Calu3 (cell line): ENCODE data around the gene PLG. TPM values are rescaled to one million over a fixed set of nuclear protein-coding genes. Genes with fewer than 3 reads are reported as not detected.
A peak's percentile ranks its signal among the peaks of the same experiment; 100 is the strongest.
"Not testable (repeated sequence)": the region's sequence is repeated elsewhere in the genome, so short reads cannot be mapped to it uniquely, and the experiment has no call there.

ENCODE experiments used
- BruUV-seq: library from RNA; stranded (reverse); fragments of 400-500 nt; replicated peaks from 2 replicates; lab custom pipeline; 2021; lab: Mats Ljungman, UMichigan
- CTCF ChIA-PET: fragments of 300-600 bp; sonication (Branson Sonifier 250); formaldehyde crosslinking; loops from one replicate; lab custom pipeline; 2022; ENCODE audit warnings: antibody characterized with exemption; lab: Charles Lee
- DNase-seq: peaks from one replicate; pipeline ENCODE4 v3.0.0; 2022
- H3K27ac Mint-ChIP-seq: one replicate; pipeline ENCODE4 v1.8.0; 2022; ENCODE audit warnings: mixed read lengths; ENCODE audit not compliant: unreplicated experiment
- H3K27me3 Mint-ChIP-seq: one replicate; pipeline ENCODE4 v1.8.0; 2022; ENCODE audit warnings: mixed read lengths; ENCODE audit not compliant: unreplicated experiment
- H3K36me3 Mint-ChIP-seq: one replicate; pipeline ENCODE4 v1.8.0; 2022; ENCODE audit warnings: mild to moderate bottlenecking, moderate library complexity, mixed read lengths; ENCODE audit not compliant: insufficient read depth, unreplicated experiment
- H3K4me1 Mint-ChIP-seq: one replicate; pipeline ENCODE4 v1.8.0; 2022; ENCODE audit warnings: mild to moderate bottlenecking, low read depth, mixed read lengths; ENCODE audit not compliant: unreplicated experiment
- H3K4me3 Mint-ChIP-seq: one replicate; pipeline ENCODE4 v1.8.0; 2022; ENCODE audit warnings: mild to moderate bottlenecking, low read depth, moderate library complexity, mixed read lengths; ENCODE audit not compliant: unreplicated experiment
- H3K9me3 Mint-ChIP-seq: one replicate; pipeline ENCODE4 v1.8.0; 2022; ENCODE audit warnings: low read depth, mixed read lengths; ENCODE audit not compliant: unreplicated experiment
- intact Hi-C: fragments of 100-400 bp; cut with micrococcal nuclease; formaldehyde crosslinking; loops from one replicate; pipeline ENCODE4 v1.10.0; 2022; ENCODE audit not compliant: unreplicated experiment
- total RNA-seq: library from RNA; stranded (reverse); gene quantifications from 2 replicates; pipeline ENCODE4 v1.2.3, GENCODE V29; 2022
- TF ChIP-seq, protein P1 (sequence below): fragments of 200-600 bp; IDR thresholded peaks from one replicate; pipeline ENCODE4 v1.8.0; 2022; ENCODE audit warnings: antibody characterized with exemption; ENCODE audit not compliant: unreplicated experiment

Gene PLG
- total RNA-seq, 1 experiment from 2014 or later, result not detected

DNA sequence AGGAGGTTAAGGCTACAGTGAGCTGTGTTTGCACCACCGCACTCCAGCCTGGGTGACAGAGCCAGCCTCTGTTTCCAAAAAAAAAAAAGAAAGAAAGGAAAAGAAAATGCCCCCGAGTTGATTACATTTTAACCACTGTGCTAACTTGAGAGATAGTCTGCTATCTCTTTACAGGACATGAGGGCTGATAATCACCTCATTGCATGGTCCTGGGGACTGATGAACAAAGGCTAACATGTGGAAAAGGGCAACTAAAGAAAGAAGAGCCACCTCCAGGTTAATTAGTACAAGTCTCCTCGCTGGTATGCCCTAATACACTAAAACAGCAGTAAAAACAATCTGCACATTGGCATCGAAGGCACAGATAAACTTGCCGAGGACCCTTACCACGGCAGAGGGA is 4.2 kb upstream of the PLG start:
- intact Hi-C loops, result no loop called here
- CTCF ChIA-PET, result no interaction called here
- no peak overlapping the region for H3K4me3 Mint-ChIP-seq
- DNase-seq, result no peak
- H3K9me3 Mint-ChIP-seq, result peaks cover 9% of the 10 kb centered on the region
- TF ChIP-seq, protein P1, sequence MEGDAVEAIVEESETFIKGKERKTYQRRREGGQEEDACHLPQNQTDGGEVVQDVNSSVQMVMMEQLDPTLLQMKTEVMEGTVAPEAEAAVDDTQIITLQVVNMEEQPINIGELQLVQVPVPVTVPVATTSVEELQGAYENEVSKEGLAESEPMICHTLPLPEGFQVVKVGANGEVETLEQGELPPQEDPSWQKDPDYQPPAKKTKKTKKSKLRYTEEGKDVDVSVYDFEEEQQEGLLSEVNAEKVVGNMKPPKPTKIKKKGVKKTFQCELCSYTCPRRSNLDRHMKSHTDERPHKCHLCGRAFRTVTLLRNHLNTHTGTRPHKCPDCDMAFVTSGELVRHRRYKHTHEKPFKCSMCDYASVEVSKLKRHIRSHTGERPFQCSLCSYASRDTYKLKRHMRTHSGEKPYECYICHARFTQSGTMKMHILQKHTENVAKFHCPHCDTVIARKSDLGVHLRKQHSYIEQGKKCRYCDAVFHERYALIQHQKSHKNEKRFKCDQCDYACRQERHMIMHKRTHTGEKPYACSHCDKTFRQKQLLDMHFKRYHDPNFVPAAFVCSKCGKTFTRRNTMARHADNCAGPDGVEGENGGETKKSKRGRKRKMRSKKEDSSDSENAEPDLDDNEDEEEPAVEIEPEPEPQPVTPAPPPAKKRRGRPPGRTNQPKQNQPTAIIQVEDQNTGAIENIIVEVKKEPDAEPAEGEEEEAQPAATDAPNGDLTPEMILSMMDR, result no peak
- H3K27ac Mint-ChIP-seq, result no peak overlapping the region
- H3K36me3 Mint-ChIP-seq, result no peaks in the 10 kb centered on the region
- BruUV-seq, result no TSS peak
- H3K27me3 Mint-ChIP-seq, result peaks cover 28% of the 10 kb centered on the region
- H3K4me1 Mint-ChIP-seq, result no peaks in the 10 kb centered on the region

DNA sequence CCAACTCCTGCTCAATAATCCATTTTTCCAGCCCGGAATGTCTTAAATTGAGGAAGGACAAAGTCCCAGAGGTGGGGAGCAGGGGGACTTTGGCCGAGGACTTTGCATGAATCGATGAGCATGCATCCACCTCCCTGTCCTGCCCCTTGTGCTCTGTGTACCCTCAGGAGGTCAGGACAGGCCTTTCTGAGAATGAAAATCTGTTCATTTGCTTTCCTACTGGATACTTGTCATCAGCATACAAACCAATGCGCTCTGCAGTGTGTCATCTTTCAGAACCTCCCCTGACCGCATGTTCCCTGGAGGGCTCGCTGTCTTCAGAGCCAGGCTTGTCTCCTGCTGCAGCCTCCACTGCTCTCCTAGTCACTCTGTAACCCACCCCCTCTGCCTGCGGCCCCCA is 2.6 kb downstream of the PLG start:
- H3K4me3 Mint-ChIP-seq, H3K4me1 Mint-ChIP-seq, CTCF ChIA-PET, intact Hi-C loops, H3K9me3 Mint-ChIP-seq, H3K27ac Mint-ChIP-seq, H3K36me3 Mint-ChIP-seq, DNase-seq, BruUV-seq: not testable (repeated sequence)
- peaks cover 16% of the 10 kb centered on the region for H3K27me3 Mint-ChIP-seq

DNA sequence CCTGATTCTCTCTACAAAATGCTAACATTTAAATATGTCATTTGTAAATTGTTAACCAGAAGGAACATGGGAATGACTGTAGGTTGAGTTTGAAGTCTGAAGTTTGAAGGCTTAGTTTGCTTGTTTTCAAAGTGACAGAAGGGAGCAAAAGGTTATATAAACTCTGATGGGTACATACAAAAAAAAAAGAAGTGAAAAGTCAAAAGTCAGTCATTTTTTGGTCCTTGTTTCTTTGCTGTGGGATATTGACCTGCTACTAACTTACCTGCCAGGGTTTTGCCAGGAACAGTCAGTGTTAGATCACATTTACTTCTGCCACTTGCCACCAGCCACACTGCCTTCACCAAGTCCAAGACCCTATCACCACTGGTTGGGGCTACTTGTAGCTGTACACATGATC is 6.9 kb downstream of the PLG start:
- CTCF ChIA-PET, BruUV-seq, H3K4me3 Mint-ChIP-seq, H3K4me1 Mint-ChIP-seq, H3K9me3 Mint-ChIP-seq, H3K36me3 Mint-ChIP-seq, intact Hi-C loops, DNase-seq, H3K27ac Mint-ChIP-seq: not testable (repeated sequence)
- peaks cover 16% of the 10 kb centered on the region for H3K27me3 Mint-ChIP-seq

DNA sequence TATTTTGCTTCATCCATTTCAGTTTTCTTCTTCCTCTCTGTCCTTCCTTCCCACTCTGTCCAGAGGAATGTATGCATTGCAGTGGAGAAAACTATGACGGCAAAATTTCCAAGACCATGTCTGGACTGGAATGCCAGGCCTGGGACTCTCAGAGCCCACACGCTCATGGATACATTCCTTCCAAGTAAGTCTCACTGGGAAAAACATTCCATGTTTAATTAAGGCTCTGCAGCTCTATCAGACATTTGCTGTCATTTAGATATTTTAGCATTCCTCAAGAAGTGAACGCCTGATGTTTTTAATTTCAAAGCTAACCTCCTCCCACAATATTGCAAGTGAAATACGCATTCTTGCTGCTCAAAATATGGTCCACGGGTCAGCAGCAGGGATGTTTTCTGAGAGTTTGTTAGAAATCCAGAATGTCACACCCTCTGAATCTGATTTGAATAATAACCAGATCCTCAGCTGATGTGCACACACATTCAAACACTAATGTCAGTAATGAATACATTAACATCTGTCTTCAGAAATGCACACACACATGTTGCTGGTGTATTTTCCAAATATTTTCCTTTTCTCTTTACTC is 12.8 kb downstream of the PLG start:
- Mint-ChIP-seq H3K27me3 (no peaks in the 10 kb centered on the region), H3K9me3 (no peaks in the 10 kb centered on the region), H3K4me1 (no peaks in the 10 kb centered on the region), H3K36me3 (no peaks in the 10 kb centered on the region), H3K27ac (no peak overlapping the region), H3K4me3 (no peak overlapping the region)
- TF ChIP-seq, protein P1, result no peak
- no TSS peak for BruUV-seq
- DNase-seq, result no peak
- intact Hi-C loops, result no loop called here
- CTCF ChIA-PET, result no interaction called here

DNA sequence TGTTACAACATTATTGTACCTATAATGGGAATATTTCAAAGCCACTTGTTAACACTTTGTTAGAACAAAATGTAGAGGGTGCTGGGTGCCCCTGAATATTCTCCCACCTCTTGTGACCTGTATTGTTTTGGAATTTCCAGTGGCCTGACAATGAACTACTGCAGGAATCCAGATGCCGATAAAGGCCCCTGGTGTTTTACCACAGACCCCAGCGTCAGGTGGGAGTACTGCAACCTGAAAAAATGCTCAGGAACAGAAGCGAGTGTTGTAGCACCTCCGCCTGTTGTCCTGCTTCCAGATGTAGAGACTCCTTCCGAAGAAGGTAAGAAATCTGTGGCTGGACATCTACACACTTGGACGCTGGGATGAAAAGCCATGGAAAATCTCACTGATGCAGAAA is 28.9 kb downstream of the PLG start:
- peaks cover 3% of the 10 kb centered on the region for H3K9me3 Mint-ChIP-seq
- H3K36me3 Mint-ChIP-seq, result no peaks in the 10 kb centered on the region
- CTCF ChIA-PET, result no interaction called here
- H3K4me1 Mint-ChIP-seq, result no peaks in the 10 kb centered on the region
- no TSS peak for BruUV-seq
- H3K27ac Mint-ChIP-seq, result no peak overlapping the region
- H3K27me3 Mint-ChIP-seq, result no peaks in the 10 kb centered on the region
- intact Hi-C loops, result loop anchor here (10.0 kb wide), 1 partner anchor 374 kb away; no protein-coding TSS in a partner anchor
- no peak overlapping the region for H3K4me3 Mint-ChIP-seq
- DNase-seq, result peak; percentile 9
- TF ChIP-seq, protein P1, result peak; percentile 25
